Measurements from ENCODE around the gene GPA33.

Gene GPA33

DNA sequence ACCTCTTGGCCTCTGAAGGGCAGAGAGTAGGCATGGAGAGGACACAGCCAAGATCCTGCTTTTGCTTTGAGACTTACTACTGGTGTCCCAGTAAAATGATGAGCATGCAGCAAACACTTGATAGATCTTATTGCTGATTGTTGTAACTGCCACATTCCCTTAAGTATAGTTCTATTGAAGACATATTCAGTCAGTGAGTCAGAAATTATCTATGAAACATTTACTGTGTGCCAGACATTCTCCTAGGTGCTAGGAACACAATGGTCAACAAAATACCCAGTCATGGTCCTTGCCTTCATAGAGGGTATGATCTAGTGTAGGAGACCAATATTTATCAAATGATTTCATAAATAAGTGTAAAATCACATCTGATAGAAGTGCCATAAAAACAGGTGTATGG is 17.3 kb upstream of the GPA33 start (continued):
- TF ChIP-seq SNAI2 (CRISPR knock-in tag; IDR thresholded peaks at IDR 0.05), result no peak
- no peak for TF ChIP-seq PATZ1 (CRISPR knock-in tag; IDR thresholded peaks at IDR 0.05; ENCODE audit: borderline replicate concordance)
- TF ChIP-seq ZNF70 (CRISPR knock-in tag; IDR thresholded peaks at IDR 0.05), result no peak
- TF ChIP-seq ZNF565 (CRISPR knock-in tag; conservative IDR thresholded peaks at IDR 0.05; ENCODE audit: low read depth), result no peak

- TF ChIP-seq ESRRG (CRISPR knock-in tag; IDR thresholded peaks at IDR 0.05), result no peak
- TF ChIP-seq ZNF70 (CRISPR knock-in tag; IDR thresholded peaks at IDR 0.05), result no peak
- no peak for TF ChIP-seq CSDC2 (CRISPR knock-in tag; IDR thresholded peaks at IDR 0.05)
- TF ChIP-seq PATZ1 (CRISPR knock-in tag; IDR thresholded peaks at IDR 0.05; ENCODE audit: borderline replicate concordance), result no peak
- no peak for TF ChIP-seq OSR1 (CRISPR knock-in tag; IDR thresholded peaks at IDR 0.05)
- ATAC-seq, result no peak
Observed at GRCh38 chr1:167106119-167106461, 15.9 kb upstream of the GPA33 start.

DNA sequence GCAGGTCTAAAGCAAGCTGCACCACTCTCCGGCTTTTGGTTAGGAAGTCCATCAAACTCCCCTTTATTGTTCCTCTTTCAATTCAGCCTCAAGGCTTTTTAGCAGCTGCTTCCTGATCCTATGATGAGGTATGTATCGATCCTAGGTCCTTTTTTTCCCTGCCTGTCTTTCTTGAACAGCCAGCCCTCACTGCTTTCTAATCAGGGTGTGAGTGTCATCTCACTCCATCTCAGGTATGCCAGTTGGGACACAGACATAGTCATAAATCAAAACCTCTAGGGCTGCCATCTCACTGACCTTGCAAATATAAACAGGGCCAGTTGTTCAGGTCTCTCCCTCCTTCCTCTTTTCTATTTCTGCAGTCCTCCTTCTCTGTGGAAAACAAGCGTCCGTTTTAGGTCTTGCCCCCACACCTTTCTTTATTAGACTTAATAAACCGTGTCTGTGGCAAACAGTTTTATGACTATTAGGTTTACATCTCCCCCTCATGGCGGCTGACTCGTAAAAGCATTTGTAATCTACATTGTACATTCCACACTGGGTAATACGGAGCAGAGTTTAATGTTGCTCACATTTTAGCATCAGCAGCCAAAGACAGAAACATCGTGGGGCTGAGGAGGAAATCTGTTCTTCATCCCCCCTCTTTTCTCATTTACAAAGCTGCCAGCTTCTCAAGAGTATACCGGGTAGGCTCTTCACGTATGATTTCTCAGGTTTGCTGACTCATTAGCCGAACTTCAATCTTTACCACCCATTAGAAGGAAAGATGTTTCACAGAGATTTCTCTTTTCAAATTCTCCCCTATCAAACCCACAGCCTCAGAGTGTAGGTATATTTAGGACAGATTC is 15.3 kb upstream of the GPA33 start:
- no peak for ATAC-seq
- no peak for TF ChIP-seq ZNF8 (CRISPR knock-in tag; IDR thresholded peaks at IDR 0.05)
- no peak for TF ChIP-seq ZFP30 (CRISPR knock-in tag; IDR thresholded peaks at IDR 0.05)
- no peak for TF ChIP-seq TCF4 (CRISPR knock-in tag; IDR thresholded peaks at IDR 0.05; ENCODE audit: borderline replicate concordance)
- no peak for TF ChIP-seq RARB (CRISPR knock-in tag; IDR thresholded peaks at IDR 0.05)
- no peak for TF ChIP-seq ARNTL (CRISPR knock-in tag; IDR thresholded peaks at IDR 0.05; ENCODE audit: borderline replicate concordance, low read depth)

GRCh38 chr1:167104256-167104633 is 14.1 kb upstream of the GPA33 start:
- no peak for ATAC-seq

DNA sequence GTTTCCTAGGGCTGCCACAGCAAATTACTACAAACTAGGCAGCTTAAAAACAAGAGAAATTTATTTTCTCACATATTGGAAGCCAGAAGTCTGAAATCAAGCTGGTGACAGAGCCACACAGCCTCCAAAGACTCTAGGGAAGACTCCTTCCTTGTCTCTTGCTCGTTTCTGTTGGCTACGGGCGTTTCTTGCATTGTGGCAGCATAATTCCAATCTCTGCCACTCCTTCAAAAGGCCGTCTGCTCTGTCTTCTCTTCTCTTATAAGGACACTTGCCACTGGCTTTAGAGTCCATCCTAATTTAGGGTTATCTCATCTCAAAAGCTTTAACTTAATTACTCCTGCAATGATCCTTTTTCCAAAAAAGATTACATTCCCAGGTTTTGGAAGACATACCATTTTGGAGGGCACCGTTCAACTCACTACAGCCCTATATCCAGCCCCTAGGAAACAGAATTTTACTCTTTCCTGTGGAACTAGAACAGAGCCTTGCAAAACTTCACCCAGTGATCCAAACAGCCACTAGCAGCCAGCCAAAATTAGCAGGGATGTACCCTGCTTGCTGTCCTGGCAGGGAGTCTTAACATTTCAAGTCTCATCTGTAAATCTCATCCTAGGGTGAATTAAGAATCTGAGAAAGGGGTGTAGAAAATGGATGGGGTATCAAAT is 12.9 kb upstream of the GPA33 start:
- no peak for ATAC-seq
- TF ChIP-seq ZFP3 (CRISPR knock-in tag; IDR thresholded peaks at IDR 0.05) (no peak), ZNF565 (CRISPR knock-in tag; conservative IDR thresholded peaks at IDR 0.05; ENCODE audit: low read depth) (no peak), SNAI2 (CRISPR knock-in tag; IDR thresholded peaks at IDR 0.05) (no peak), OSR1 (CRISPR knock-in tag; IDR thresholded peaks at IDR 0.05) (no peak), RARB (CRISPR knock-in tag; IDR thresholded peaks at IDR 0.05) (no peak), ARNTL (CRISPR knock-in tag; IDR thresholded peaks at IDR 0.05; ENCODE audit: borderline replicate concordance, low read depth) (no peak), CSDC2 (CRISPR knock-in tag; IDR thresholded peaks at IDR 0.05) (no peak), ZNF8 (CRISPR knock-in tag; IDR thresholded peaks at IDR 0.05) (no peak), BACH2 (CRISPR knock-in tag; IDR thresholded peaks at IDR 0.05; ENCODE audit: borderline replicate concordance) (no peak), TOX (CRISPR knock-in tag; IDR thresholded peaks at IDR 0.05; ENCODE audit: borderline replicate concordance) (no peak), TSHZ2 (CRISPR knock-in tag; IDR thresholded peaks at IDR 0.05) (no peak), PATZ1 (CRISPR knock-in tag; IDR thresholded peaks at IDR 0.05; ENCODE audit: borderline replicate concordance) (no peak), ZFP30 (CRISPR knock-in tag; IDR thresholded peaks at IDR 0.05) (no peak)

More at GRCh38 chr1:167104256-167104633, 14.1 kb upstream of the GPA33 start:
- TF ChIP-seq BACH2 (CRISPR knock-in tag; IDR thresholded peaks at IDR 0.05; ENCODE audit: borderline replicate concordance) (no peak), TOX (CRISPR knock-in tag; IDR thresholded peaks at IDR 0.05; ENCODE audit: borderline replicate concordance) (no peak), PPARA (CRISPR knock-in tag; IDR thresholded peaks at IDR 0.05; ENCODE audit: borderline replicate concordance) (no peak), ZNF8 (CRISPR knock-in tag; IDR thresholded peaks at IDR 0.05) (no peak), TCF4 (CRISPR knock-in tag; IDR thresholded peaks at IDR 0.05; ENCODE audit: borderline replicate concordance) (no peak), ESRRG (CRISPR knock-in tag; IDR thresholded peaks at IDR 0.05) (no peak), ZNF565 (CRISPR knock-in tag; conservative IDR thresholded peaks at IDR 0.05; ENCODE audit: low read depth) (no peak)
- TF ChIP-seq, protein P1, sequence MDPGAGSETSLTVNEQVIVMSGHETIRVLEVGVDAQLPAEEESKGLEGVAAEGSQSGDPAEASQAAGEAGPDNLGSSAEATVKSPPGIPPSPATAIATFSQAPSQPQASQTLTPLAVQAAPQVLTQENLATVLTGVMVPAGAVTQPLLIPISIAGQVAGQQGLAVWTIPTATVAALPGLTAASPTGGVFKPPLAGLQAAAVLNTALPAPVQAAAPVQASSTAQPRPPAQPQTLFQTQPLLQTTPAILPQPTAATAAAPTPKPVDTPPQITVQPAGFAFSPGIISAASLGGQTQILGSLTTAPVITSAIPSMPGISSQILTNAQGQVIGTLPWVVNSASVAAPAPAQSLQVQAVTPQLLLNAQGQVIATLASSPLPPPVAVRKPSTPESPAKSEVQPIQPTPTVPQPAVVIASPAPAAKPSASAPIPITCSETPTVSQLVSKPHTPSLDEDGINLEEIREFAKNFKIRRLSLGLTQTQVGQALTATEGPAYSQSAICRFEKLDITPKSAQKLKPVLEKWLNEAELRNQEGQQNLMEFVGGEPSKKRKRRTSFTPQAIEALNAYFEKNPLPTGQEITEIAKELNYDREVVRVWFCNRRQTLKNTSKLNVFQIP (CRISPR knock-in tag; IDR thresholded peaks at IDR 0.05; ENCODE audit: borderline replicate concordance, low read depth), result no peak
